Activated T-helper 1 cell treated with anti-CD3 and anti-CD28 coated beads, Interleukin-2, amount 50 U/mL, for 16 hours (primary cell): Measurements from ENCODE around the gene ITPRIP.

Experiments used
- DNase-seq, 2 donors: peaks; one replicate each; pipeline ENCODE4 v3.0.0-alpha.2; 2020; ENCODE audit warnings: low read depth in 1 of 2, low spot score in 1 of 2

Gene ITPRIP

GRCh38 chr10:104337985-104338735 is at the start of gene ITPRIP:
Gene ITPRIP, minus strand, starts transcription at chr10:104338465. Its CDS starts 22,414 bp downstream, at chr10:104316051.
- peak; percentile 37 to 56 for DNase-seq

- DNase-seq = no peak
Measured at GRCh38 chr10:104387130-104387888, 49.0 kb upstream of the ITPRIP start.

- DNase-seq = no peak
Measured at GRCh38 chr10:104380336-104380735, 42.1 kb upstream of the ITPRIP start.

- DNase-seq = no peak
Measured at GRCh38 chr10:104376784-104377300, 38.6 kb upstream of the ITPRIP start.

GRCh38 chr10:104374591-104374990 is 36.3 kb upstream of the ITPRIP start:
- no peak for DNase-seq

- DNase-seq = no peak
Measured at GRCh38 chr10:104371753-104372152, 33.5 kb upstream of the ITPRIP start.

GRCh38 chr10:104368381-104368780 is 30.1 kb upstream of the ITPRIP start:
- DNase-seq = no peak

GRCh38 chr10:104367904-104368303 is 29.6 kb upstream of the ITPRIP start:
- DNase-seq = no peak

- no peak for DNase-seq
Measured at GRCh38 chr10:104359811-104360210, 21.5 kb upstream of the ITPRIP start.

GRCh38 chr10:104353325-104354048 is 15.2 kb upstream of the ITPRIP start, which contains the start of gene CFAP58:
Gene CFAP58, plus strand, starts transcription at chr10:104353833. Its CDS starts 65 bp downstream, at chr10:104353898.
- peak; percentile 81 to 88 for DNase-seq

- no peak for DNase-seq
Measured at GRCh38 chr10:104351919-104352318, 13.7 kb upstream of the ITPRIP start.

GRCh38 chr10:104351061-104351702 is 12.9 kb upstream of the ITPRIP start:
- no peak for DNase-seq

- DNase-seq = no peak
Measured at GRCh38 chr10:104350127-104350635, 11.9 kb upstream of the ITPRIP start.

GRCh38 chr10:104349623-104350126 is 11.4 kb upstream of the ITPRIP start:
- no peak for DNase-seq

GRCh38 chr10:104348601-104349000 is 10.3 kb upstream of the ITPRIP start:
- DNase-seq = no peak

- DNase-seq = no peak
Measured at GRCh38 chr10:104347295-104348045, 9.2 kb upstream of the ITPRIP start.

GRCh38 chr10:104345941-104346340 is 7.7 kb upstream of the ITPRIP start:
- no peak for DNase-seq

- DNase-seq = no peak
Measured at GRCh38 chr10:104345515-104345914, 7.2 kb upstream of the ITPRIP start.

- no peak for DNase-seq
Measured at GRCh38 chr10:104344219-104344618, 6.0 kb upstream of the ITPRIP start.

GRCh38 chr10:104342941-104343411 is 4.7 kb upstream of the ITPRIP start:
- DNase-seq = no peak
